Naive thymus-derived CD4-positive, alpha-beta T cell (primary cell): ENCODE data around the gene GUCA1C. TPM values are rescaled to one million over a fixed set of nuclear protein-coding genes. Genes with fewer than 3 reads are reported as not detected.

Experiments used
- ATAC-seq: fragments of 150-1000 bp; cut with Tn5 transposase; 2 replicates; pipeline ENCODE4 v1.10.0; 2021; ENCODE audit warnings: mild to moderate bottlenecking, moderate library complexity
- CTCF ChIA-PET: fragments of 350-600 bp; sonication (Branson Sonifier 250); formaldehyde crosslinking; loops from one replicate; lab custom pipeline; 2021; ENCODE audit warnings: antibody characterized with exemption; lab: Charles Lee
- POLR2A ChIA-PET: fragments of 350-600 bp; sonication (Branson Sonifier 250); formaldehyde crosslinking; loops from one replicate; lab custom pipeline; 2021; ENCODE audit warnings: antibody characterized with exemption, inconsistent platforms; lab: Charles Lee
- DNase-seq, 9 donors: peaks; one replicate each; pipeline versions ENCODE4 v3.0.0 to v3.0.0-alpha.2; 2020 to 2022; ENCODE audit warnings: mixed read lengths in 1 of 9
- H3K27ac ChIP-seq: one replicate; pipeline ENCODE4 v1.7.0; 2013; ENCODE audit warnings: mild to moderate bottlenecking, low read depth, low read length, moderate library complexity
- H3K27me3 ChIP-seq, 2 donors: one replicate each; pipeline ENCODE4 v1.7.0; 2013; ENCODE audit warnings: low read length in 2 of 2, mild to moderate bottlenecking in 2 of 2, moderate library complexity in 2 of 2; ENCODE audit not compliant: control insufficient read depth in 2 of 2, insufficient read depth in 2 of 2
- H3K36me3 ChIP-seq, 3 experiments: 1 replicate in 2 of 3; 2 replicates in 1 of 3; pipeline ENCODE4 v1.7.0; 2013; ENCODE audit warnings: low read length in 3 of 3, mild to moderate bottlenecking in 3 of 3, moderate library complexity in 1 of 3; ENCODE audit not compliant: insufficient read depth in 3 of 3, control insufficient read depth in 2 of 3
- H3K4me1 ChIP-seq, 2 donors: one replicate each; pipeline ENCODE4 v1.7.0; 2013; ENCODE audit warnings: low read length in 2 of 2, mild to moderate bottlenecking in 2 of 2, moderate library complexity in 1 of 2; ENCODE audit not compliant: control insufficient read depth in 2 of 2, insufficient read depth in 2 of 2
- H3K4me3 ChIP-seq: 2 replicates; pipeline ENCODE4 v1.7.0; 2013; ENCODE audit warnings: mild to moderate bottlenecking, low read length
- H3K9me3 ChIP-seq, 3 experiments: 1 replicate in 2 of 3; 2 replicates in 1 of 3; pipeline ENCODE4 v1.7.0; 2013; ENCODE audit warnings: low read length in 3 of 3; ENCODE audit not compliant: control insufficient read depth in 2 of 3
- H3K27ac Mint-ChIP-seq, 9 donors: one replicate each; pipeline ENCODE4 v1.8.0; 2020 to 2022; ENCODE audit warnings: mixed read lengths in 9 of 9, mild to moderate bottlenecking in 8 of 9, moderate library complexity in 5 of 9, inconsistent platforms in 2 of 9
- H3K27me3 Mint-ChIP-seq, 5 donors: one replicate each; pipeline ENCODE4 v1.8.0; 2021 to 2022; ENCODE audit warnings: mixed read lengths in 5 of 5, mild to moderate bottlenecking in 1 of 5
- H3K36me3 Mint-ChIP-seq, 5 donors: one replicate each; pipeline ENCODE4 v1.8.0; 2020 to 2022; ENCODE audit warnings: mixed read lengths in 5 of 5, mild to moderate bottlenecking in 3 of 5, inconsistent platforms in 1 of 5
- H3K4me1 Mint-ChIP-seq, 7 donors: one replicate each; pipeline ENCODE4 v1.8.0; 2020 to 2022; ENCODE audit warnings: mixed read lengths in 7 of 7, mild to moderate bottlenecking in 3 of 7, inconsistent platforms in 1 of 7
- H3K4me3 Mint-ChIP-seq, 10 donors: one replicate each; pipeline ENCODE4 v1.8.0; 2020 to 2022; ENCODE audit warnings: mild to moderate bottlenecking in 10 of 10, mixed read lengths in 10 of 10, moderate library complexity in 6 of 10, inconsistent platforms in 2 of 10
- H3K9me3 Mint-ChIP-seq, 11 donors: one replicate each; pipeline ENCODE4 v1.8.0; 2020 to 2022; ENCODE audit warnings: mixed read lengths in 11 of 11, mild to moderate bottlenecking in 4 of 11, inconsistent platforms in 1 of 11, moderate library complexity in 1 of 11
- intact Hi-C, 2 donors: fragments of 100-400 bp; cut with micrococcal nuclease; formaldehyde crosslinking; loops; one replicate each; pipeline ENCODE4 v1.15.1; 2023
- polyA plus RNA-seq, 2 donors: library from polyadenylated mRNA; unstranded; fragments of 300-500 nt; fragmentation: Illumina TruSeq; gene quantifications; one replicate each; pipeline ENCODE4 v1.2.3, GENCODE V29; 2021
- total RNA-seq, 6 experiments: library from RNA in 5 of 6; stranded (reverse) in 5 of 6; gene quantifications; 1 replicate in 5 of 6; 2 replicates in 1 of 6; pipeline ENCODE4 v1.2.3 and lab custom pipeline; 2021 to 2026

Gene GUCA1C
- total and polyA plus RNA-seq, 7 experiments from 2014 or later, result not detected

- CTCF ChIA-PET, result no interaction called here
- H3K27ac Mint-ChIP-seq, result no peak overlapping the region
- intact Hi-C loops, result no loop called here
These were observed 61.8 kb downstream of the GUCA1C start for GRCh38 chr3:108891833-108892232.

GRCh38 chr3:108887777-108888176 lies 65.9 kb downstream of the GUCA1C start:
- POLR2A ChIA-PET, result no interaction called here
- no peak for DNase-seq
- H3K9me3 ChIP-seq, result no peaks in the 10 kb centered on the region
- CTCF ChIA-PET, result no interaction called here
- H3K36me3 Mint-ChIP-seq, result peaks cover 0 to 18% (median 3%) of the 10 kb centered on the region in 5 donors
- intact Hi-C loops, result no loop called here
- H3K4me1 Mint-ChIP-seq, result peaks cover 0 to 14% (median 13%) of the 10 kb centered on the region in 7 donors
- no peak for ATAC-seq
- H3K9me3 Mint-ChIP-seq, result peaks cover 0 to 3% (median 0%) of the 10 kb centered on the region in 11 donors
- H3K27me3 Mint-ChIP-seq, result peaks cover 0 to 2% (median 0%) of the 10 kb centered on the region in 5 donors
- H3K27me3 ChIP-seq, result no peaks in the 10 kb centered on the region
- no peak overlapping the region for H3K4me3 ChIP-seq
- no peaks in the 10 kb centered on the region for H3K4me1 ChIP-seq
- H3K4me3 Mint-ChIP-seq, result no peak overlapping the region
- no peaks in the 10 kb centered on the region for H3K36me3 ChIP-seq
- no peak overlapping the region for H3K27ac ChIP-seq
- no peak overlapping the region for H3K27ac Mint-ChIP-seq

More at GRCh38 chr3:108891833-108892232, 61.8 kb downstream of the GUCA1C start:
- H3K9me3 ChIP-seq, result no peaks in the 10 kb centered on the region
- no peaks in the 10 kb centered on the region for H3K36me3 ChIP-seq
- H3K4me1 ChIP-seq, result no peaks in the 10 kb centered on the region
- Mint-ChIP-seq H3K9me3 (no peaks in the 10 kb centered on the region), H3K36me3 (peaks cover 0 to 10% (median 0%) of the 10 kb centered on the region in 5 donors), H3K4me3 (no peak overlapping the region), H3K4me1 (peaks cover 0 to under 1% (median 0%) of the 10 kb centered on the region in 7 donors), H3K27me3 (peaks cover 0 to 5% (median 0%) of the 10 kb centered on the region in 5 donors)
- POLR2A ChIA-PET, result interaction anchor here (0.6 to 1.1 kb wide), 2 partner anchors 11 to 13 kb away, joined by 3 read pairs; no protein-coding TSS in a partner anchor
- H3K27ac ChIP-seq, result no peak overlapping the region
- no peak overlapping the region for H3K4me3 ChIP-seq
- DNase-seq, result no peak
- no peaks in the 10 kb centered on the region for H3K27me3 ChIP-seq
- ATAC-seq, result no peak

GRCh38 chr3:108887121-108887520 lies 66.6 kb downstream of the GUCA1C start:
- intact Hi-C loops, result no loop called here
- Histone ChIP-seq H3K27ac (no peak overlapping the region), H3K9me3 (no peaks in the 10 kb centered on the region), H3K4me3 (no peak overlapping the region), H3K27me3 (no peaks in the 10 kb centered on the region), H3K36me3 (no peaks in the 10 kb centered on the region), H3K4me1 (no peaks in the 10 kb centered on the region)
- peaks cover 0 to 3% (median 0%) of the 10 kb centered on the region in 11 donors for H3K9me3 Mint-ChIP-seq
- no peak for ATAC-seq
- DNase-seq, result no peak
- peaks cover 0 to 14% (median 13%) of the 10 kb centered on the region in 7 donors for H3K4me1 Mint-ChIP-seq
- peaks cover 0 to 18% (median 3%) of the 10 kb centered on the region in 5 donors for H3K36me3 Mint-ChIP-seq
- no peak overlapping the region for H3K4me3 Mint-ChIP-seq
- ChIA-PET POLR2A (interaction anchor here (0.7 kb wide), 1 partner anchor 99 kb away, joined by 4 read pairs; no protein-coding TSS in a partner anchor), CTCF (interaction anchor here (0.7 kb wide), 2 partner anchors 13 to 14 kb away, joined by 3 to 4 read pairs; no protein-coding TSS in a partner anchor)
- no peaks in the 10 kb centered on the region for H3K27me3 Mint-ChIP-seq
- H3K27ac Mint-ChIP-seq, result no peak overlapping the region

- no peaks in the 10 kb centered on the region for H3K27me3 ChIP-seq
- ATAC-seq (no peak), DNase-seq (no peak)
- no peak overlapping the region for H3K27ac ChIP-seq
- Mint-ChIP-seq H3K4me1 (peaks cover 0 to 19% (median 13%) of the 10 kb centered on the region in 7 donors), H3K4me3 (no peak overlapping the region), H3K9me3 (peaks cover 0 to 10% (median 5%) of the 10 kb centered on the region in 11 donors), H3K36me3 (peaks cover 4 to 27% (median 7%) of the 10 kb centered on the region in 5 donors), H3K27ac (peak overlapping the region in 1 of 9 donors; percentile 36), H3K27me3 (no peaks in the 10 kb centered on the region)
- H3K4me3 ChIP-seq, result no peak overlapping the region
- intact Hi-C loops, result no loop called here
- CTCF ChIA-PET, result no interaction called here
- no peaks in the 10 kb centered on the region for H3K9me3 ChIP-seq
- H3K4me1 ChIP-seq, result no peaks in the 10 kb centered on the region
- H3K36me3 ChIP-seq, result no peaks in the 10 kb centered on the region
- POLR2A ChIA-PET, result no interaction called here
These were observed 70.3 kb downstream of the GUCA1C start for GRCh38 chr3:108883373-108883772.

- H3K4me1 Mint-ChIP-seq, result peaks cover 0 to 19% (median 13%) of the 10 kb centered on the region in 7 donors
- CTCF ChIA-PET, result no interaction called here
- intact Hi-C loops, result no loop called here
These were observed 70.9 kb downstream of the GUCA1C start for GRCh38 chr3:108882762-108883161.

GRCh38 chr3:108879915-108880314 lies 73.8 kb downstream of the GUCA1C start:
- Mint-ChIP-seq H3K36me3 (peaks cover 4 to 31% (median 7%) of the 10 kb centered on the region in 5 donors), H3K27me3 (no peaks in the 10 kb centered on the region), H3K9me3 (peaks cover 0 to 13% (median 5%) of the 10 kb centered on the region in 11 donors), H3K4me1 (peaks cover 0 to 19% (median 13%) of the 10 kb centered on the region in 7 donors), H3K27ac (no peak overlapping the region), H3K4me3 (no peak overlapping the region)
- H3K27ac ChIP-seq, result no peak overlapping the region
- H3K4me1 ChIP-seq, result no peaks in the 10 kb centered on the region
- no peak for ATAC-seq
- DNase-seq, result no peak
- ChIA-PET CTCF (interaction anchor here (0.9 kb wide), 1 partner anchor 144 kb away, joined by 3 read pairs; no protein-coding TSS in a partner anchor), POLR2A (no interaction called here)
- H3K9me3 ChIP-seq, result no peaks in the 10 kb centered on the region
- no peak overlapping the region for H3K4me3 ChIP-seq
- H3K27me3 ChIP-seq, result no peaks in the 10 kb centered on the region
- H3K36me3 ChIP-seq, result no peaks in the 10 kb centered on the region
- intact Hi-C loops, result no loop called here

More at GRCh38 chr3:108882762-108883161, 70.9 kb downstream of the GUCA1C start:
- Mint-ChIP-seq H3K9me3 (peaks cover 0 to 13% (median 5%) of the 10 kb centered on the region in 11 donors), H3K4me3 (no peak overlapping the region), H3K27ac (no peak overlapping the region), H3K36me3 (peaks cover 4 to 25% (median 8%) of the 10 kb centered on the region in 5 donors), H3K27me3 (no peaks in the 10 kb centered on the region)
- POLR2A ChIA-PET, result no interaction called here
- H3K27me3 ChIP-seq, result no peaks in the 10 kb centered on the region
- no peaks in the 10 kb centered on the region for H3K36me3 ChIP-seq
- ATAC-seq (no peak), DNase-seq (no peak)
- H3K27ac ChIP-seq, result no peak overlapping the region
- no peaks in the 10 kb centered on the region for H3K4me1 ChIP-seq
- no peaks in the 10 kb centered on the region for H3K9me3 ChIP-seq
- H3K4me3 ChIP-seq, result no peak overlapping the region
